IMR-90 (cell line): ENCODE data around the gene ADRA2A. TPM values are rescaled to one million over a fixed set of nuclear protein-coding genes. Genes with fewer than 3 reads are reported as not detected.

ENCODE experiments used
- ATAC-seq: fragments of 200-7000 bp; cut with Tn5 transposase; 2 replicates; pipeline ENCODE4 v1.9.1; 2020; ENCODE audit warnings: low read depth, mild to moderate bottlenecking, moderate library complexity
- BruUV-seq: library from RNA; stranded (reverse); fragments of 400-500 nt; replicated peaks from 2 replicates; lab custom pipeline; 2021; lab: Mats Ljungman, UMichigan
- CTCF ChIA-PET: fragments of 300-600 bp; formaldehyde crosslinking; extraction: SDS; loops from one replicate; lab custom pipeline; 2021; ENCODE audit warnings: antibody characterized with exemption; lab: Yijun Ruan, JAX
- POLR2A ChIA-PET: fragments of 300-600 bp; sonication (Branson Sonifier 250); formaldehyde crosslinking; loops from one replicate; lab custom pipeline; 2022; ENCODE audit warnings: antibody characterized with exemption; ENCODE audit not compliant: unreplicated experiment; lab: Charles Lee
- DNase-seq: peaks from one replicate; pipeline ENCODE4 v3.0.0; 2013
- H2AFZ ChIP-seq: replicated peaks from 2 replicates; pipeline ENCODE3; 2013; ENCODE audit warnings: low read length, mild to moderate bottlenecking; ENCODE audit not compliant: poor library complexity
- H2AK5ac ChIP-seq: 2 replicates; pipeline ENCODE4 v1.6.1; 2013; ENCODE audit warnings: low read depth, low read length, inconsistent platforms
- H2AK9ac ChIP-seq: replicated peaks from 2 replicates; pipeline ENCODE3; 2013; ENCODE audit warnings: mild to moderate bottlenecking, low read depth, low read length, moderate library complexity; ENCODE audit not compliant: poor library complexity
- H2BK120ac ChIP-seq: 2 replicates; pipeline ENCODE4 v1.6.1; 2013; ENCODE audit warnings: low read depth, low read length, inconsistent platforms
- H2BK15ac ChIP-seq: 3 replicates; pipeline ENCODE4 v1.6.1; 2013; ENCODE audit warnings: low read depth, low read length, inconsistent platforms
- H2BK20ac ChIP-seq: 2 replicates; pipeline ENCODE4 v1.6.1; 2013; ENCODE audit warnings: low read depth, mild to moderate bottlenecking, inconsistent platforms, low read length, moderate library complexity
- H2BK5ac ChIP-seq: 2 replicates; pipeline ENCODE4 v1.6.1; 2013; ENCODE audit warnings: mild to moderate bottlenecking, low read depth, low read length, inconsistent platforms; ENCODE audit not compliant: poor library complexity, severe bottlenecking
- H3K14ac ChIP-seq: replicated peaks from 2 replicates; pipeline ENCODE4 v1.6.1; 2013; ENCODE audit warnings: low read depth, low read length, inconsistent platforms
- H3K18ac ChIP-seq: 2 replicates; pipeline ENCODE4 v1.6.1; 2013; ENCODE audit warnings: low read depth, low read length, control low read depth
- H3K23ac ChIP-seq: 2 replicates; pipeline ENCODE4 v1.6.1; 2013; ENCODE audit warnings: low read depth, low read length, inconsistent platforms
- H3K27ac ChIP-seq: 2 replicates; pipeline ENCODE4 v1.5.1; 2013; ENCODE audit warnings: mild to moderate bottlenecking, control low read depth, low read length; ENCODE audit not compliant: insufficient read depth
- H3K27me3 ChIP-seq: 2 replicates; pipeline ENCODE4 v1.6.1; 2013; ENCODE audit warnings: low read length; ENCODE audit not compliant: control insufficient read depth, insufficient read depth
- H3K36me3 ChIP-seq: 2 replicates; pipeline ENCODE4 v1.6.1; 2013; ENCODE audit warnings: low read length, mixed read lengths; ENCODE audit not compliant: control insufficient read depth, insufficient read depth
- H3K4ac ChIP-seq: 2 replicates; pipeline ENCODE4 v1.6.1; 2013; ENCODE audit warnings: low read depth, low read length, inconsistent platforms
- H3K4me1 ChIP-seq: 2 replicates; pipeline ENCODE4 v1.6.1; 2013; ENCODE audit warnings: low read length, mixed read lengths; ENCODE audit not compliant: control insufficient read depth, insufficient read depth
- H3K4me2 ChIP-seq: 2 replicates; pipeline ENCODE4 v1.6.1; 2013; ENCODE audit warnings: low read depth, mild to moderate bottlenecking, control low read depth, low read length, moderate library complexity
- H3K4me3 ChIP-seq: 2 replicates; pipeline ENCODE4 v1.5.1; 2013; ENCODE audit warnings: low read depth, mild to moderate bottlenecking, control low read depth, low read length, moderate library complexity; ENCODE audit not compliant: insufficient read depth
- H3K56ac ChIP-seq: 2 replicates; pipeline ENCODE4 v1.6.1; 2013; ENCODE audit warnings: low read length, inconsistent platforms; ENCODE audit not compliant: insufficient read depth; ENCODE audit errors: extremely low read depth
- H3K79me1 ChIP-seq, 2 experiments: 2 replicates each; pipeline ENCODE4 v1.6.1; 2013; ENCODE audit warnings: low read length in 2 of 2, inconsistent platforms in 1 of 2, low read depth in 1 of 2
- H3K9ac ChIP-seq: 2 replicates; pipeline ENCODE4 v1.6.1; 2013; ENCODE audit warnings: low read depth, low read length, control low read depth
- H3K9me1 ChIP-seq: 2 replicates; pipeline ENCODE4 v1.6.1; 2013; ENCODE audit warnings: low read length, inconsistent platforms; ENCODE audit not compliant: insufficient read depth
- H3K9me3 ChIP-seq: 2 replicates; pipeline ENCODE4 v1.6.1; 2013; ENCODE audit warnings: low read length; ENCODE audit not compliant: control insufficient read depth, insufficient read depth
- H4K20me1 ChIP-seq: 2 replicates; pipeline ENCODE4 v1.6.1; 2013; ENCODE audit warnings: low read length, inconsistent platforms; ENCODE audit not compliant: insufficient read depth
- H4K5ac ChIP-seq: 2 replicates; pipeline ENCODE4 v1.6.1; 2013; ENCODE audit warnings: mild to moderate bottlenecking, low read depth, low read length, control low read depth
- H4K8ac ChIP-seq, 2 experiments: 2 replicates each; pipeline ENCODE4 v1.6.1; 2013; ENCODE audit warnings: low read depth in 2 of 2, low read length in 2 of 2, control low read depth in 1 of 2, inconsistent platforms in 1 of 2
- H4K91ac ChIP-seq: 2 replicates; pipeline ENCODE4 v1.6.1; 2013; ENCODE audit warnings: low read depth, low read length, inconsistent platforms; ENCODE audit not compliant: insufficient read depth
- BHLHE40 ChIP-seq: fragments of 150-350 bp; IDR thresholded peaks from 2 replicates; pipeline ENCODE4 v1.6.1; 2016; ENCODE audit warnings: mild to moderate bottlenecking, low read depth, low read length
- RCOR1 ChIP-seq: IDR thresholded peaks from 2 replicates; pipeline ENCODE4 v1.6.1; 2012; ENCODE audit warnings: mild to moderate bottlenecking, low read length, improper control_type of control experiment; ENCODE audit not compliant: insufficient replicate concordance
- USF2 ChIP-seq: fragments of 150-350 bp; IDR thresholded peaks from 2 replicates; pipeline ENCODE4 v1.6.1; 2017; ENCODE audit warnings: mild to moderate bottlenecking, antibody characterized with exemption, low read length, low read depth
- WGBS, 2 experiments: methylation state at CpG; one replicate each; pipeline versions ENCODE4 v1.1.5 to v1.1.7; 2013; ENCODE audit warnings: missing lambda C conversion rate in 2 of 2; ENCODE audit not compliant: insufficient read length in 1 of 2; ENCODE audit errors: extremely low coverage in 2 of 2; 5-methylcytosine and 5-hydroxymethylcytosine counted together
- dilution Hi-C: fragments of 300-500 bp; cut with HindIII; formaldehyde crosslinking; loops from one replicate; pipeline ENCODE4 v1.14.3; 2018; ENCODE audit warnings: low sequenced_read_pairs; ENCODE audit not compliant: unreplicated experiment
- in situ Hi-C: fragments of 300-500 bp; cut with MboI; formaldehyde crosslinking; loops from 3 replicates; pipeline ENCODE4 v1.14.3; 2019; ENCODE audit warnings: low sequenced_read_pairs, inconsistent platforms, mixed read lengths
- intact Hi-C: fragments of 100-400 bp; cut with micrococcal nuclease; formaldehyde crosslinking; loops from 2 replicates; pipeline ENCODE4 v1.10.0; 2022
- polyA plus RNA-seq, 3 experiments: library from polyadenylated mRNA; depleted of rRNA; stranded (reverse); fragments of >200 nt; gene quantifications; 2 replicates each; pipeline ENCODE4 v1.2.3, GENCODE V29; 2012; ENCODE audit warnings: low replicate concordance in 1 of 3
- total RNA-seq: library from RNA; depleted of rRNA; stranded (reverse); fragments of >200 nt; gene quantifications from 2 replicates; pipeline ENCODE4 v1.2.3, GENCODE V29; 2012

The ADRA2A gene
- total and polyA plus RNA-seq, 2 of the 4 experiments (the other 2 are of a cell fraction): not detected

DNA sequence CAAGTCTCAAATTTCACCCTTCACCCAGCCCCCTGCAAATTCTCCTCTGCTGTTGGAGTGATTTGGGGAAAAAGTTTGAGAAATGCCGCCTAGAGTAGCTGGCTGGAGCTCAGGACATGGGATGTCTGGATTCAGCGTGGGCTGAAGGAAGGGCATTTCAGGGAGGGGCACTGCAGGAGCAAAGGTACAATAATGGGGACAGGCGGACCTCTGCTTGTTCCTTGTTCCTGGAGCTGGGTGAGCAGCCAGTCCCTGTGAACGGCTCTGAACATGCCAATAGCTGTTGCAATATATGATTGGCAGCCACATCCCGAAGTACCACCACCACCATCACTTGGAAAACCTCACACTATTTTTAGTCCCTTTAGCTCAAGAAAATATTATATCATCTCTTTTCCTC lies 23.4 kb downstream of the ADRA2A start:
- Histone ChIP-seq H4K91ac (no peak overlapping the region), H2BK5ac (no peak overlapping the region), H2AK5ac (no peak overlapping the region), H3K9ac (no peak overlapping the region), H3K27ac (no peak overlapping the region), H3K4me3 (no peak overlapping the region), H3K23ac (no peak overlapping the region), H2BK15ac (no peak overlapping the region), H3K36me3 (no peaks in the 10 kb centered on the region), H3K18ac (no peak overlapping the region), H2AK9ac (no peak overlapping the region), H3K79me1 (no peaks in the 10 kb centered on the region), H3K4ac (no peak overlapping the region), H3K27me3 (peaks cover 2% of the 10 kb centered on the region; the same call in 1 of the 2 replicates), H2BK120ac (no peak overlapping the region), H3K4me2 (no peak overlapping the region), H4K8ac (no peak overlapping the region), H3K4me1 (no peaks in the 10 kb centered on the region), H4K5ac (no peak overlapping the region), H2BK20ac (no peak overlapping the region), H4K20me1 (no peaks in the 10 kb centered on the region), H3K9me1 (no peaks in the 10 kb centered on the region), H3K14ac (no peak overlapping the region), H2AFZ (no peak overlapping the region), H3K56ac (no peak overlapping the region), H3K9me3 (no peaks in the 10 kb centered on the region)
- intact Hi-C loops: no loop called here
- no peak for ATAC-seq
- dilution Hi-C loops: no loop called here
- 47% methylated on average over 5 of the region's 5 CpGs; no CpG with 5 or more reads in 1 of the 2 experiments for WGBS, 2 experiments
- CTCF ChIA-PET: interaction anchor here (1.3 kb wide), 1 partner anchor 28 kb away, joined by 3 read pairs; no protein-coding TSS in a partner anchor
- POLR2A ChIA-PET: no interaction called here
- no TSS peak for BruUV-seq
- in situ Hi-C loops: no loop called here
- DNase-seq: no peak
- TF ChIP-seq BHLHE40: no peak
- TF ChIP-seq USF2: no peak
- no peak for TF ChIP-seq RCOR1
